GM23338 (cell line): Measurements from ENCODE around the gene GJA4. TPM values are rescaled to one million over a fixed set of nuclear protein-coding genes. Genes with fewer than 3 reads are reported as not detected.

Experiments used
- polyA plus RNA-seq: library from polyadenylated mRNA; unstranded; fragments of >200 nt; fragmentation: Nextera tagmentation; extraction: Ambion mirVana; gene quantifications from 2 replicates; pipeline ENCODE4 v1.2.1, GENCODE V29; 2016
- total RNA-seq: library from RNA; depleted of rRNA; stranded (reverse); fragments of >200 nt; shearing (Covaris generic); gene quantifications from 2 replicates; pipeline ENCODE4 v1.2.3, GENCODE V29; 2014; rRNA removed

GJA4 gene
- total and polyA plus RNA-seq, 2 experiments from 2014 or later: 0.95 to 2.2 TPM

Other genes with a start within 250 kb of the GJA4 start
- gene GJB5, start 38.0 kb upstream of the GJA4 start, total RNA-seq: 0.50 and 1.4 TPM in 2 replicates
- 0.64 TPM in 1 of 2 replicates, not detected in the other for gene GJB5, start 38.0 kb upstream of the GJA4 start, polyA plus RNA-seq
- gene GJB4, start 33.3 kb upstream of the GJA4 start, total RNA-seq: 0.07 TPM in 1 of 2 replicates, not detected in the other
- gene GJB4, start 33.3 kb upstream of the GJA4 start, polyA plus RNA-seq: not detected in 2 replicates
- gene GJB3, start 11.8 kb upstream of the GJA4 start, total RNA-seq: 0.31 and 0.50 TPM in 2 replicates
- 0.26 and 0.47 TPM in 2 replicates for gene GJB3, start 11.8 kb upstream of the GJA4 start, polyA plus RNA-seq
- gene SMIM12, start 66.8 kb downstream of the GJA4 start, total RNA-seq: 25.3 and 28.5 TPM in 2 replicates
- 22.3 and 22.7 TPM in 2 replicates for gene SMIM12, start 66.8 kb downstream of the GJA4 start, polyA plus RNA-seq
- gene DLGAP3, start 136.7 kb downstream of the GJA4 start, total RNA-seq: 12.6 and 13.7 TPM in 2 replicates
- gene DLGAP3, start 136.7 kb downstream of the GJA4 start, polyA plus RNA-seq: 7.1 and 7.5 TPM in 2 replicates
- gene TMEM35B, start 192.3 kb downstream of the GJA4 start, total RNA-seq: 7.6 and 9.1 TPM in 2 replicates
- gene TMEM35B, start 192.3 kb downstream of the GJA4 start, polyA plus RNA-seq: 27.0 and 27.1 TPM in 2 replicates
- gene ZMYM6, start 238.9 kb downstream of the GJA4 start, total RNA-seq: 12.4 and 16.8 TPM in 2 replicates
- 5.8 and 7.0 TPM in 2 replicates for gene ZMYM6, start 238.9 kb downstream of the GJA4 start, polyA plus RNA-seq